Fibroblast of lung (primary cell): ENCODE data around the gene USPL1.

Experiments used
- CTCF ChIP-seq, 2 donors: IDR thresholded peaks in 1 of 2; conservative IDR thresholded peaks in 1 of 2; 1 replicate in 1 of 2; 2 replicates in 1 of 2; pipeline ENCODE4 v1.5.1; 2011 to 2012; ENCODE audit warnings: low read length in 2 of 2, control low read depth in 1 of 2, inconsistent platforms in 1 of 2, low read depth in 1 of 2, mild to moderate bottlenecking in 1 of 2
- EZH2 ChIP-seq: IDR thresholded peaks from 2 replicates; pipeline ENCODE4 v1.5.1; 2012; ENCODE audit warnings: low read length, control low read depth, mild to moderate bottlenecking; ENCODE audit errors: missing control alignments

GRCh38 chr13:30622551-30622950 is 4.8 kb downstream of the USPL1 start:
- TF ChIP-seq CTCF (conservative IDR thresholded peaks at IDR 0.05 in 1 of 2, IDR thresholded peaks at IDR 0.05 in 1 of 2; ENCODE audit: low read depth in 1 of 2, low read length in 2 of 2) (no peak), EZH2 (no peak)
